Muscle of back (tissue), 11 donors: Measurements from ENCODE around the gene SLC1A7. TPM values are rescaled to one million over a fixed set of nuclear protein-coding genes. Genes with fewer than 3 reads are reported as not detected.

Experiments used
- DNase-seq, 3 donors: peaks; one replicate each; pipeline versions ENCODE4 v3.0.0 to v3.0.0-alpha.2; 2013
- polyA plus RNA-seq, 10 donors: library from polyadenylated mRNA; unstranded; fragments of 120-200 nt; gene quantifications; one replicate each; pipeline ENCODE4 v1.2.1, GENCODE V29; 2013; ENCODE audit not compliant: insufficient read length in 10 of 10

The SLC1A7 gene
- polyA plus RNA-seq, 10 donors, result 0.23 to 0.86 (median 0.41) TPM

DNA sequence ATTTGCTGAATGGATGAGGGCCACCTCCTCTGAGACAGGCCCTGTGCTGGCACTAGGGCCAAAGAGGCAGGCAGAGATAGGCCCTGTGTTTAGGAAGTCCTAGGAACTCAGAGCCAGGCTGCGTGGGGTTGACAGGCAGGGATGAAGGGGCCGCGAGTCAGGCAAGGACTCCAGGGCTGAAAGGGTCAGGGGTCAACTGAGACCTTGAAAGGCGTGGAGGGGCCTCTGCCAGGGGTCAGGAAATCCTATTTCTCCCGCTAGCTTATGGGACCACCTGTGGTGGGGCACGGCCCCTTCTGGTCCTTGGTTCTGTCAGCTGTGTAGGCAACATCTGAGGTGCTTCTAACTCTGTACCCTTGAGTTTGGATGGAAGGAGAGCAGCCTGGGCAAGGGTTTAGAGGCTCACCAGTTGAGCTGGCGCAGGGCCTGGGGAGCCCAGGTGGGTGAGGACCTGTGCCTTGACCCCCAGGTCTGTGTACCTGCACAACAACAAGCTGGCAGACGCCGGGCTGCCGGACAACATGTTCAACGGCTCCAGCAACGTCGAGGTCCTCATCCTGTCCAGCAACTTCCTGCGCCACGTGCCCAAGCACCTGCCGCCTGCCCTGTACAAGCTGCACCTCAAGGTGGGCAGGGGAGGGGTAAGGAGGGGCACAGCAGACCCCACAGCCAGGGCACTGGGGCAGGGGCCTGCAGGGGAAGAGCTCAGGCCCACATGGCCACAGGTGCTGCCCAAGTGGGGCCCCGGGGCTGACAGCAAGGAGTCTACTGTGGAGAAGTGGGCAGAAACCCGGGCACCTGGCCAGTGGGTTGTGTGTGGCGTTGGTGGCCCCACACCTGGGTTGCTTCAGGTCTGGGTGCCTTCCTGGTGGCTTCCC lies 65.5 kb downstream of the SLC1A7 start:
- no peak for DNase-seq

GRCh38 chr1:53076165-53076564 lies 66.3 kb downstream of the SLC1A7 start:
- no peak for DNase-seq

DNA sequence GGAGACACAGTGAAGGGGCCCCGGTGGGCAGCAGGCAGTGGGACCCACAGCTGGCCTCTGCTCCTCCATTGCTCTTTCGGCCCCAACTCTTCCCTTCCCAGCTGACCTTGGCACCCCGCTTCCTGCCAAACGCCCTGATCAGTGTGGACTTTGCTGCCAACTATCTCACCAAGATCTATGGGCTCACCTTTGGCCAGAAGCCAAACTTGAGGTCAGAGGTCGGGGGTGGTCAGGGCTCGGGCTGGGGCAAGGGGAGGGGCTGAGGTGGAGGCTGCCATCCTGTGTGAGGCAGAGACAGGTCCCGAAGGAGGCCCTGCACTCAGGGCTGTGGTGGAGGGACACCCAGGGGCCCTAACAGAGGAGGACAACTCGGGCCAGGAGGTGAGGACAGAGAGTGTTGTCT lies 66.7 kb downstream of the SLC1A7 start:
- DNase-seq, result no peak

- no peak for DNase-seq
Measured at GRCh38 chr1:53075206-53075605, 67.2 kb downstream of the SLC1A7 start.

GRCh38 chr1:53074313-53075154 lies 67.9 kb downstream of the SLC1A7 start:
- DNase-seq, result no peak

DNA sequence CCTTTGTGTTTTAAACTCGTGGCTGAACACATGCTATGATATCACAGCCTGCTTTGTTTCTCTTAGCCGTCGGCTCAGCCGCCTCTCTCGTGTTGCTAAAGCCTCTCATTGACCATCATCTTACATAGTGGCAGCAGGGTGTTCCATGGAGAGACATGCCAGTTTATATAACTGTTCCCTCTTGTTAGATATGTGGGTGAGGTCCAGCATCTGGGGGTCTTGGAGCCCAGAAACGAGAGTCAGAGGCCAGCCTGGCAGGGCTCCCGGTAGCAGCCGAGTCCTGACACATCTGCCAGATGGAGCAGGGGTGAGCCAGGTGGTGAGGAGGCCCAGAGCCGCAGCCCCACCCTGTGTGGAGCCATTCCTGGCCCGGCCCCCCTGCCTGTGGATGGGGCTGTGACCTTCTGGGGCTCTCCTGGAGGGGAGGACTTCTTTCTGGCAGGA lies 68.5 kb downstream of the SLC1A7 start:
- DNase-seq, result peak in 1 of 3 donors; percentile 72

DNA sequence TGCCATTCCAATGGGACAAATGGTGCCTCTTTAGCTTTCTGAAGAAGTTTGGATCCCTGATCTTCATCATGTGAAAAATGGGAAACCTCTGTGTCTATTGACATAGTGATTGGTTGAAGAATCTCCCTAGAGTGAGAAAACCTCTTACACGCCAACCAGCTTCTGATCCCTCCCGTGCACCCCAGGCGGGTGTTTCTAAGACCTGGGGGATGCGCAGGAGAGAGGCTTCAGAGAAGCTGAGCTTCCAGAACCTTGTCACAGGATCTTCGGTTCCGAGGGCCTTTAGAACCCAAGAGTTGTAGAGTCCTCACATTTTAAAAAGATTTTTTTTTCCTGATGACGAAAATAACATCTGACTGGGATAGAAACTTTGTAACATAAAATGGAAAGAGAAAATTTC lies 69.2 kb downstream of the SLC1A7 start:
- no peak for DNase-seq

DNA sequence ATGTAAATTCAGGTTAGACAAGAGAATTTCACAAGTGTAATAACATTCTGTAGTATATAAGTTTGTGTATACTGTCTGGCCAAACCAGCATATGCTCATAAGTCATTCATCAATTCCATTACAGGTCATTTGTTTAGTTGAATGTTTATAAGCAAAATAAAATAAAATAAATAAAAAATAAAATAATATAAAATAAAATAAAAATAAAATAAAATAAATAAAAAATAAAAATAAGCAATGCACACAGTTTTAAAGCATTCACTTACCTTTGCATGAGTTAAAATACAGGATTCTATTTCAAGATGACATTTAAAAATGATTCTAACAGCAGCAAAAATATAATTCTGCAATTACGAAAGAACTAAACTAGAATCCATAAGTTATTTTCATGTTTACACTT lies 70.5 kb downstream of the SLC1A7 start:
- no peak for DNase-seq

DNA sequence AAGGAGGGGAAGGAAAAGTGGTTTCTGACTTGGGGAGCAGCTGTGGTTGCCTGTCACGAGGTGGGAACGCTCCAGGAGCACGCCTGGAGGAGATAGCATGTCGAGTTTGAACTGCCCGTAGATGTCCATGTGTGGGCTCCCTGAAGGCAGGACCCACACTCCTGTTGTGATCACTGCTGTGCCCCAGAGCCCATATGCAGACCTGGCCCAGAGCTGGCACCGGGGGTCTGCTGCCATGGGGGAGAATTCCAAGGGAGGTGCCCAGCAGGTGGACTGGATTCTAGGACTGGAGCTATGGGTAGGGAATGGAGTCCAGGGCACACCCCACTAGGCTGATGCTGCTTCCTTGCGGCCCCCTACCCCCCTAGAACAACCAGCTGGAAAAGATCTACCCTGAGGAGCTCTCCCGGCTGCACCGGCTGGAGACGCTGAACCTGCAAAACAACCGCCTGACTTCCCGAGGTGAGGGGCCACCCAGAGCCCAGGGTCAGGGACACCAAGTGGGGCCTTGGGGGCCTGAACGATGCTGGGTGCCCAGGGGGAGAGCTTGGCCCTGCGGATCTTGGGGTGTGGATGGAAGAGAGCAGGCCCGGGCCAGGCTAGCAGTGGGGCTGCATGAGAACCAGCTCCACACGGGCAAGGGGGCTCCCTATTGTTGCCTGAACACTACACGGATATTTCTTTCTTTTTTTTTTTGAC lies 71.1 kb downstream of the SLC1A7 start:
- no peak for DNase-seq

DNA sequence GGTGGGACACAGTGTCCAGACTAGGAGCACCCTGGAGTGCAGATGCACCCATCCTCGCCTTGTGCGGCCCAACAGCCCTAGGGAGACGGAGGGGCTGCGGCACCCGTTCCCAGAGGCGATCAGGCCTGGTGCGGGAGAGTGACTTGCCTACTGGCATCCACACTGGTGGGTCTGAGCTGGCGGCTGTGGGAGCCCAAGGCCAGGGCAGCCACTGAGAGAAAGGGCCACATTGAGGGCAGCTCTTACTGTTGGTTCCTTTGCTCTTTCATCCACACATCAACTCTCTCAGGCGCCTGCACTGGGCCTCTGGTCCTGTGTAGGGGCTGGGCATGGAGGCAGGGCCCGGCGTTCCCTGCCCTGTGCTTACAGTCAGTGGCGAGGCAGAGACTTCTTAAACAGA lies 71.8 kb downstream of the SLC1A7 start:
- no peak for DNase-seq

- DNase-seq, result no peak
Measured at GRCh38 chr1:53069663-53070327, 72.6 kb downstream of the SLC1A7 start.

DNA sequence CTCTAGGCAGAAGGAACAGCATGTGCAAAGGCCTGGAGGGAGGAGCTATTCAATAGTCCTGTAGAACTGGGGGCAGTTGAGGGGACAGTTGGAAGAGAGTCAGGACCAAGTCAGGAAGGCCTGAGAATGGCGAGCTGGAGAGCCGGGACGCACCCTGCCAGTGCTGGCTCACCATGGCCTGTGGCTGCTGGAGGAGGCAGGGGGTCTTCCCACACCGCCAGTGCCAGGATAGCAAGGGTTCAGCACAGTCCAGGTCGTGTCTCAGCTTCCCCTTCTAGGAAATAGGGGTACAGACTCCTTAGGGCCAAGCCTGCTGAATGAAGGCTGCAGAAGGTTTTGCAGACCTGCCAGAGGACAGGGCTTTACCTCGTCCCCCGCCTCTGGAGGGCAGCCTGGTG lies 73.2 kb downstream of the SLC1A7 start:
- DNase-seq, result no peak

DNA sequence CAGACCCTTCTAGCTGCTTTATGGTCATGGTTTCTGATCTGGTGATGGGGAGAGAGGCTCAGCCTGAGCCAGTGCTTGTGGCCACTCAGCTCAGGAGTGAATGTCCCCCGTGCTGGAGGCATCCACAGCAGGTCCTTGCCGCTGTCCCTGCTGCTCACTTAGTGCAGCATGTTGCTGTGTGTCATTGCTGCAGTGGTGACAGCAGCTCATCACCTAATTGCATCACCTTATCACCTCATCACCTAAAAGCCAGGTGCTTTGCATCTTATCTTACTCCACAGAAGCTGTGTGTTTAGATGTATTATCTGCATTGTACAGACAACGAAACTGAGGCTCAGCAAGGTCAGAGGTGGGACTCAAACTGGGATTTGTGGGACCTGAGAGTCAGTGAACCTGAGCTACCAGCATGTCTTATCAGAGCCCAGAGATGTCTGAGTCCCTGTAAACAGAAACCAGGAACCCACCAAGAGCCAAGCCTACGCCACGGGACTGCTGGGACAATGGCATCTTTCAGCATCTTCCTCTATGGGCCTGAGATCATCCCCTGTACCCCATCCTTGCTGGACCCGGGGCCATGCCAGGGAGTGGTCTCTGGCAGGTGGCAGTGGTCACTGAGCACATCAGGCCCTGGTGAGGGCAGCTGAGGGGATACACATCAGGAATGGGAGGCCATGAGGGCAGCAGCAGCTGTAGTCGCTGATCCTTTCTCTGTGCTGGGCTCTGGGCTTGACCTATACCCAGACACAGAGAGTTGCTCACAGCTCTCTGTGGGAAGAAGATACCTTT lies 73.9 kb downstream of the SLC1A7 start:
- no peak for DNase-seq

DNA sequence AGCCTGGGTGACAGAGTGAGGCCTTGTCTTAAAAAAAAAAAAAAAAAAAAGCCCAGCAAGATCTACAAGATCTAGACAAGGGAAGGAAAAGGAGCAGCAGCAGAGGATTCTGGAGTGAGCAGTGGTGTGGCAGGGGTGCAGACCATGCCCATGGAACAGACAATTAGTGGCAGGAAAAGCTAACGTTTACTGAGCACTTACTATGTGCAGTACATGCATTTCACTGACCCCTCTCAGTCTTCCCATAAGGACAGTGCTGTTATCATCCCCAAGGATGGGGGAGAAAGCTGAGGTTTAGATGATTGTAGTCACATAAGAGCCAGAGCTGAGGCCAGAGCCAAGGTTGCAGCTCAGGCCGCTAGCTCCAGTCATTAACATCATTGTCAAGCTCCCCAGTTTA lies 74.6 kb downstream of the SLC1A7 start:
- DNase-seq, result no peak

GRCh38 chr1:53066891-53067738 lies 75.3 kb downstream of the SLC1A7 start:
- DNase-seq, result no peak

- no peak for DNase-seq
Measured at GRCh38 chr1:53066488-53066887, 76.0 kb downstream of the SLC1A7 start.

DNA sequence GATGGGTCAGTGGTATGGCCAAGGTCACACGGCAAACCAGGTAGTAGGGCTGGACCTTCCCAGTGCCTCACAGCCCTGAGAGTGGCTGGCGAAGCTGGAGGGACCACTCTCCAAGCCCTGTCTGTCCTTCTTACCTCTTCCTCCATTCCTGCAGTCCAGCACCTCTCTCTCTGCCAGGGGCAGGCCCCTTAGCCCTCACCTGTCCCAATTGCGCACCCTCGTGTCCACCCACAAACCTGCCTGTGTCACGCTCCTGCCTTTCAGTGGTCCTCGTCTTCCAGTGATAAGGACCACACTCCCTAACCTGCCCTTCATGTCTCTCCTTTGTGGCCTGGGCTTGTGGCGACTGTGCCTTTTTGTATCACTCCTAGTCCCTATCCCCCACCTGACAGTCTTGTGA lies 77.0 kb downstream of the SLC1A7 start:
- DNase-seq, result no peak

- DNase-seq, result no peak
Measured at GRCh38 chr1:53063744-53064515, 78.5 kb downstream of the SLC1A7 start.
